Measurements from ENCODE around the gene CNNM2. TPM values are rescaled to one million over a fixed set of nuclear protein-coding genes. Genes with fewer than 3 reads are reported as not detected.

CNNM2 gene
- total RNA-seq, 3 donors from 2014 or later: 22.6 to 53.2 (median 27.3) TPM

GRCh38 chr10:102894466-102895213, 23.5 kb upstream of the CNNM2 start:
- DNase-seq: no peak
- Histone ChIP-seq H3K4me3 (no peak overlapping the region), H3K36me3 (ENCODE audit: low read depth) (no peaks in the 10 kb centered on the region), H3K4me1 (ENCODE audit: low read depth) (no peaks in the 10 kb centered on the region), H3K9me3 (no peaks in the 10 kb centered on the region)
- intact Hi-C loops (cut with DNase I, micrococcal nuclease): no loop called here
- ATAC-seq: no peak
- TF ChIP-seq, protein P1, sequence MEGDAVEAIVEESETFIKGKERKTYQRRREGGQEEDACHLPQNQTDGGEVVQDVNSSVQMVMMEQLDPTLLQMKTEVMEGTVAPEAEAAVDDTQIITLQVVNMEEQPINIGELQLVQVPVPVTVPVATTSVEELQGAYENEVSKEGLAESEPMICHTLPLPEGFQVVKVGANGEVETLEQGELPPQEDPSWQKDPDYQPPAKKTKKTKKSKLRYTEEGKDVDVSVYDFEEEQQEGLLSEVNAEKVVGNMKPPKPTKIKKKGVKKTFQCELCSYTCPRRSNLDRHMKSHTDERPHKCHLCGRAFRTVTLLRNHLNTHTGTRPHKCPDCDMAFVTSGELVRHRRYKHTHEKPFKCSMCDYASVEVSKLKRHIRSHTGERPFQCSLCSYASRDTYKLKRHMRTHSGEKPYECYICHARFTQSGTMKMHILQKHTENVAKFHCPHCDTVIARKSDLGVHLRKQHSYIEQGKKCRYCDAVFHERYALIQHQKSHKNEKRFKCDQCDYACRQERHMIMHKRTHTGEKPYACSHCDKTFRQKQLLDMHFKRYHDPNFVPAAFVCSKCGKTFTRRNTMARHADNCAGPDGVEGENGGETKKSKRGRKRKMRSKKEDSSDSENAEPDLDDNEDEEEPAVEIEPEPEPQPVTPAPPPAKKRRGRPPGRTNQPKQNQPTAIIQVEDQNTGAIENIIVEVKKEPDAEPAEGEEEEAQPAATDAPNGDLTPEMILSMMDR (IDR thresholded peaks at IDR 0.05): no peak

GRCh38 chr10:102900006-102900405, 18.1 kb upstream of the CNNM2 start:
- H3K4me1 ChIP-seq (ENCODE audit: low read depth): no peaks in the 10 kb centered on the region
- TF ChIP-seq, protein P1 (IDR thresholded peaks at IDR 0.05): no peak
- H3K4me3 ChIP-seq: no peak overlapping the region
- intact Hi-C loops (cut with DNase I, micrococcal nuclease): loop anchor here (5.0 to 10.0 kb wide), 4 partner anchors 63 to 168 kb away; partner anchors contain the start of gene CYP17A1 (in 1 of the 2)
- ATAC-seq (no peak), DNase-seq (no peak)
- H3K36me3 ChIP-seq (ENCODE audit: low read depth): no peaks in the 10 kb centered on the region
- H3K9me3 ChIP-seq: no peaks in the 10 kb centered on the region

DNA sequence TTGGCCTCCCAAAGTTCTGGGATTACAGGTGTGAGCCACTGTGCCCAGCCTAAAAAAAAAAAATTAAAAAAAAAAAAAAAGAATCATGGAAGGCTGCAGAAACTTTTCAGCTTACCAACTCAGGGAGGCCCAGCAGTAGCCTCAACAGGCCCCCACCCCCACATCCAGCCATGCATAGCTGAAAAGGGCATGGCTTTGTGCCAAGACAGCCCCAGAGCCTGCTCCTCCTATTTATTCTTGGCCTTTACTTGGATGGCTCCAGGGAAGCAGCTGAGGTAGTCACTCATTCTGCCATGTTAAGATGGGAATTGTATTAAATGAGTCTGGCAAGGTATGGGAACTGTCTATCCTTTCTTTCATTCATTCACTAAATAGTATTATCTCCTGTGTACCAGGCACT, 13.7 kb upstream of the CNNM2 start:
- Histone ChIP-seq H3K4me1 (ENCODE audit: low read depth) (no peaks in the 10 kb centered on the region), H3K4me3 (no peak overlapping the region), H3K36me3 (ENCODE audit: low read depth) (no peaks in the 10 kb centered on the region), H3K9me3 (no peaks in the 10 kb centered on the region)
- intact Hi-C loops (cut with DNase I, micrococcal nuclease): loop anchor here (5.0 to 10.0 kb wide), 4 partner anchors 67 to 172 kb away; partner anchors contain the start of gene CYP17A1 (in 1 of the 2)
- TF ChIP-seq, protein P1 (IDR thresholded peaks at IDR 0.05): no peak
- DNase-seq: no peak
- no peak for ATAC-seq

DNA sequence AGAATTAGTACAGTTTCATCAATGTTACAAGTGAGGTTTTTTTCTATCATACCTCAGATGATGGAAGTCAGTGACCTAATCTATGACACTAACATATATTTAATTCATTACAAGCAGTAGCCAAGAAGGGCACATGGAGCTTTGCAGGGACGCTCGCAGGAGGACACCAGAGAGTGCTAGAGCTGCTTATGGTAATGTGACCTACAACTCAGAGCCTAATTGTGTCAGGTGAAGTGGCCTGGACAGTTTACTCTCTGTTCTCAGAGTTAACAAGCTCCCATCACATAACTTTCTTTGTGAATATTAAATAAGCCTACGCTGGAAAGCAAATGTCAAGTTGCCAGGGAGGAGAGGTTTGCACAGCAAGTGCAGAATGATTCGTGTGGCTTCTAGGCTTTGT, 11.6 kb upstream of the CNNM2 start:
- ATAC-seq: no peak
- Histone ChIP-seq H3K36me3 (ENCODE audit: low read depth) (no peaks in the 10 kb centered on the region), H3K4me1 (ENCODE audit: low read depth) (no peaks in the 10 kb centered on the region), H3K4me3 (no peak overlapping the region), H3K9me3 (no peaks in the 10 kb centered on the region)
- intact Hi-C loops (cut with DNase I, micrococcal nuclease): loop anchor here in 1 of 2 donors (10.0 kb wide), 1 partner anchor 172 kb away; no protein-coding TSS in a partner anchor
- TF ChIP-seq, protein P1 (IDR thresholded peaks at IDR 0.05): no peak
- no peak for DNase-seq

DNA sequence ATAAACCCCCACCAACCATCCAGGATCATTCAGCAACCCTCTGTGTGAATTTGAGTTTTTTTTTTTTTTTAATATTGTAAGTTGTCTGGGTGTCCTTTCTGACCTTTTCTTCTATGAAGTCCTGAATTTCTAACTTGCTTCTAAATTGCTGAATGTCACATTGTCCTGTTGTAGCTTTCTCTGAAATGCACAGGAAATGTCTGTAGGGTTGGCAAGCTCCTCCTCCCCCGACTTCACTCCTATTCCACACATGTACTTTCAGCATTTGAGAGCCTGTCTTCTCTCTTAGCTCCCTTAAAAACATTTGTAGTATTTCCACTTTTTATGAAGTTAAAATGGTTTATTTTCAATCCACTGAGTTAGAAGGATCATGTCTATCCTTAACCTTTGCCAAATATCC, 3.3 kb upstream of the CNNM2 start:
- no peaks in the 10 kb centered on the region for H3K4me1 ChIP-seq (ENCODE audit: low read depth)

More for the DNA sequence above, 3.3 kb upstream of the CNNM2 start:
- no peaks in the 10 kb centered on the region for H3K9me3 ChIP-seq
- no peaks in the 10 kb centered on the region for H3K36me3 ChIP-seq (ENCODE audit: low read depth)
- TF ChIP-seq, protein P1 (IDR thresholded peaks at IDR 0.05): no peak
- DNase-seq (no peak), ATAC-seq (no peak)
- no peak overlapping the region for H3K4me3 ChIP-seq
- intact Hi-C loops (cut with DNase I, micrococcal nuclease): loop anchor here (5.0 to 10.0 kb wide), 3 partner anchors 150 to 328 kb away; no protein-coding TSS in a partner anchor

All from mucosa of descending colon (tissue), 3 donors.